Measurements from ENCODE around the gene AGAP1. TPM values are rescaled to one million over a fixed set of nuclear protein-coding genes. Genes with fewer than 3 reads are reported as not detected.

Gene AGAP1
- total and polyA plus RNA-seq, 2 donors from 2014 or later = 8.1 to 44.5 TPM

DNA sequence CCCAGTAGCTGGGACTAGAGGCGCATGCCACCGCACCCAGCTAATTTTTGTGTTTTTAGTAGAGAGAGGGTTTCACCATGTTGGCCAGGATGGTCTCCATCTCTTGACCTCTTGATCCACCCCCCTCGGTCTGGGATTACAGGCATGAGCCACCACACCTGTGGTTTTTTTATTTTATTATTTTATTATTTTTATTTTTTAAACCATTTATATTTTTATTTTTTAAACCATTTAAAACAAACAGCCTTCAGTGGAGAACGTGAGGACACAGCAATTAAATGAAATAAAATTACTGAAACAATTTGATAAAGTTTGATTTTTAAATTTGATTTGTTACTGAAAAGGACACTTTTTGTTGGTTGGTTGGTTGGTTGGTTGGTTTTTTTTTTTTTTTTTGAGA lies 181.0 kb downstream of the AGAP1 start:
- H3K9me3 ChIP-seq (ENCODE audit: control insufficient read depth in 2 of 3, insufficient read depth in 1 of 3, low read length in 3 of 3) = no peaks in the 10 kb centered on the region
- H3K27me3 ChIP-seq (ENCODE audit: control insufficient read depth, insufficient read depth, low read length) = no peaks in the 10 kb centered on the region
- DNase-seq (no peak), FAIRE-seq (no peak)
- H3K4me1 ChIP-seq (ENCODE audit: control insufficient read depth in 2 of 3, insufficient read depth in 2 of 3, low read depth in 1 of 3, low read length in 3 of 3) = no peaks in the 10 kb centered on the region
- no peaks in the 10 kb centered on the region for H3K36me3 ChIP-seq (ENCODE audit: control insufficient read depth in 2 of 3, insufficient read depth in 3 of 3, low read length in 3 of 3)
- intact Hi-C loops (cut with DNase I) = no loop called here
- H3K27ac ChIP-seq (ENCODE audit: low read depth in 2 of 2, low read length in 2 of 2) = no peak overlapping the region
- TF ChIP-seq, protein P1, sequence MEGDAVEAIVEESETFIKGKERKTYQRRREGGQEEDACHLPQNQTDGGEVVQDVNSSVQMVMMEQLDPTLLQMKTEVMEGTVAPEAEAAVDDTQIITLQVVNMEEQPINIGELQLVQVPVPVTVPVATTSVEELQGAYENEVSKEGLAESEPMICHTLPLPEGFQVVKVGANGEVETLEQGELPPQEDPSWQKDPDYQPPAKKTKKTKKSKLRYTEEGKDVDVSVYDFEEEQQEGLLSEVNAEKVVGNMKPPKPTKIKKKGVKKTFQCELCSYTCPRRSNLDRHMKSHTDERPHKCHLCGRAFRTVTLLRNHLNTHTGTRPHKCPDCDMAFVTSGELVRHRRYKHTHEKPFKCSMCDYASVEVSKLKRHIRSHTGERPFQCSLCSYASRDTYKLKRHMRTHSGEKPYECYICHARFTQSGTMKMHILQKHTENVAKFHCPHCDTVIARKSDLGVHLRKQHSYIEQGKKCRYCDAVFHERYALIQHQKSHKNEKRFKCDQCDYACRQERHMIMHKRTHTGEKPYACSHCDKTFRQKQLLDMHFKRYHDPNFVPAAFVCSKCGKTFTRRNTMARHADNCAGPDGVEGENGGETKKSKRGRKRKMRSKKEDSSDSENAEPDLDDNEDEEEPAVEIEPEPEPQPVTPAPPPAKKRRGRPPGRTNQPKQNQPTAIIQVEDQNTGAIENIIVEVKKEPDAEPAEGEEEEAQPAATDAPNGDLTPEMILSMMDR (IDR thresholded peaks at IDR 0.05; ENCODE audit: borderline replicate concordance, extremely low read depth, insufficient read depth) = no peak
- H3K9ac ChIP-seq (ENCODE audit: low read length in 3 of 3) = no peak overlapping the region
- H3K4me3 ChIP-seq (ENCODE audit: low read length in 3 of 3) = no peak overlapping the region

DNA sequence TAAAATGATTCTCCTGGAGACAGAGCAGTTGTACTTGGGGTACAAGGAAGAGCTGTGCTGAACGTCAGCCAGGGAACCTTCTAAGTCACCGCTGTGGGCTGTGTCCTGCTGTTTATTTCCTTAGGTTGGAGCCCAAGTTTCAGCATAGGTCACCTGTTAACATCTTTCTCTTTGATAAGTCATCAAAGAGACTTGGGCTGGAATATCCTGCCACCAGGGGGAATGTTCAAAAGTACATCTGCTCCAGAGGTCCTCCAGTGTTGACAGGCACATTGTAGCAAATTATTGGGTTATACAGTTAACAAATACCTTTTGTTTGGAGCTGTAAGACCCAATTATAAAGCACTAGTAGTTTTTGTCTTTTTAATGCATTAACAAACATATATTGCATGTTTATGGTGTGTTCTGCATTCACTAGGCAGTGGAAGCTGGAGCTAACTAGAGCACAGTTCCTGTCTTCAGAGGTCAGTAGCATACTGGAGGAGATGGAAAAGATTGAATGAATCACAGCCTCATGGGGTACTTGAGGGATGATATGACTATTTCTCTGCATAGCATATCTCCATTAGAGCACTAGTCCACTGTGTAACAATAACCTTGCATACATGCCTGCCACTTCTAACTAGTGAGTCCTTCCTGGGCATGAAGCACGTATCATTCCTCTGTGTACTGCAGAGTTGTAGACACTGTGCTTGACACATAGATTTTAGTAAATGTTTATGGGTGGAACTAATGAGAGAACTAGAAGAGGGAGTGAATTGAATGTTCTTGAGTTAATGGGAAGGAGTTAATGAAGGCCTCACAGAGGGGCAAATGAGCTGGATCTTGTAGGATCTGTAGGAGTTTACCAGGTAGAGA lies 182.1 kb downstream of the AGAP1 start:
- TF ChIP-seq, protein P1 (IDR thresholded peaks at IDR 0.05; ENCODE audit: borderline replicate concordance, extremely low read depth, insufficient read depth) = no peak
- Histone ChIP-seq H3K27me3 (ENCODE audit: control insufficient read depth, insufficient read depth, low read length) (no peaks in the 10 kb centered on the region), H3K4me3 (ENCODE audit: low read length in 3 of 3) (no peak overlapping the region), H3K9me3 (ENCODE audit: control insufficient read depth in 2 of 3, insufficient read depth in 1 of 3, low read length in 3 of 3) (no peaks in the 10 kb centered on the region), H3K4me1 (ENCODE audit: control insufficient read depth in 2 of 3, insufficient read depth in 2 of 3, low read depth in 1 of 3, low read length in 3 of 3) (no peaks in the 10 kb centered on the region), H3K36me3 (ENCODE audit: control insufficient read depth in 2 of 3, insufficient read depth in 3 of 3, low read length in 3 of 3) (no peaks in the 10 kb centered on the region), H3K9ac (ENCODE audit: low read length in 3 of 3) (no peak overlapping the region), H3K27ac (ENCODE audit: low read depth in 2 of 2, low read length in 2 of 2) (no peak overlapping the region)
- no peak for FAIRE-seq
- intact Hi-C loops (cut with DNase I) = no loop called here
- DNase-seq = no peak

DNA sequence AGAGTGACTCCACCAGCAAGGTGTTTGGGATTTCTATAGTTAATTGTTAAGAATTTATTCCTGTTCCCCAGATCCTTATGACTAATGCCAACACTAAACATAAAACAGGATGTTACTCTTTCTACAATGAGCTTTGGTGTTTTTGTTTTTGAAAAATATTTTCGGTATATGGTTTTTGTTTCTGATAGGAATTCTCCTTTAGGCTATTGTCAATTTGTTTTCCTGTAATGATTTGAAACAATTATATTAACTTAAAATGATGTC lies 182.6 kb downstream of the AGAP1 start:
- Histone ChIP-seq H3K27ac (ENCODE audit: low read depth in 2 of 2, low read length in 2 of 2) (no peak overlapping the region), H3K4me1 (ENCODE audit: control insufficient read depth in 2 of 3, insufficient read depth in 2 of 3, low read depth in 1 of 3, low read length in 3 of 3) (no peaks in the 10 kb centered on the region), H3K4me3 (ENCODE audit: low read length in 3 of 3) (no peak overlapping the region), H3K36me3 (ENCODE audit: control insufficient read depth in 2 of 3, insufficient read depth in 3 of 3, low read length in 3 of 3) (no peaks in the 10 kb centered on the region), H3K9me3 (ENCODE audit: control insufficient read depth in 2 of 3, insufficient read depth in 1 of 3, low read length in 3 of 3) (no peaks in the 10 kb centered on the region), H3K9ac (ENCODE audit: low read length in 3 of 3) (no peak overlapping the region), H3K27me3 (ENCODE audit: control insufficient read depth, insufficient read depth, low read length) (no peaks in the 10 kb centered on the region)
- TF ChIP-seq, protein P1 (IDR thresholded peaks at IDR 0.05; ENCODE audit: borderline replicate concordance, extremely low read depth, insufficient read depth) = no peak
- intact Hi-C loops (cut with DNase I) = no loop called here
- no peak for FAIRE-seq
- no peak for DNase-seq

All from kidney (tissue), 14 donors.